Measurements from ENCODE around the gene CRABP1. TPM values are rescaled to one million over a fixed set of nuclear protein-coding genes. Genes with fewer than 3 reads are reported as not detected.

CRABP1 gene
- total RNA-seq (2021) (374 to 444 TPM (median 377 TPM) in 3 replicates), Bru-seq, nascent RNA (percentile 91 among the genes with signal in this experiment)
- long read RNA-seq, experiment 1, transcript CRABP1-201 (4 exons, 772 nt), result major isoform, 278 of 294 reads
- long read RNA-seq, experiment 1, partial matches to known transcripts, result 11 of 294 reads
- long read RNA-seq, experiment 1, other reads (novel, unspliced or antisense), result 5 of 294 reads
- long read RNA-seq, experiment 2, transcript CRABP1-201 (4 exons, 772 nt), result major isoform, 458 of 489 reads
- long read RNA-seq, experiment 2, transcript CRABP1-203 (1 exons, 401 nt), result minor isoform, 9 of 489 reads
- long read RNA-seq, experiment 2, partial matches to known transcripts, result 8 of 489 reads
- long read RNA-seq, experiment 2, other reads (novel, unspliced or antisense), result 14 of 489 reads
- long read RNA-seq, experiment 3, transcript CRABP1-201 (4 exons, 772 nt), result major isoform, 50 of 64 reads
- long read RNA-seq, experiment 3, partial matches to known transcripts, result 10 of 64 reads
- long read RNA-seq, experiment 3, other reads (novel, unspliced or antisense), result 4 of 64 reads

DNA sequence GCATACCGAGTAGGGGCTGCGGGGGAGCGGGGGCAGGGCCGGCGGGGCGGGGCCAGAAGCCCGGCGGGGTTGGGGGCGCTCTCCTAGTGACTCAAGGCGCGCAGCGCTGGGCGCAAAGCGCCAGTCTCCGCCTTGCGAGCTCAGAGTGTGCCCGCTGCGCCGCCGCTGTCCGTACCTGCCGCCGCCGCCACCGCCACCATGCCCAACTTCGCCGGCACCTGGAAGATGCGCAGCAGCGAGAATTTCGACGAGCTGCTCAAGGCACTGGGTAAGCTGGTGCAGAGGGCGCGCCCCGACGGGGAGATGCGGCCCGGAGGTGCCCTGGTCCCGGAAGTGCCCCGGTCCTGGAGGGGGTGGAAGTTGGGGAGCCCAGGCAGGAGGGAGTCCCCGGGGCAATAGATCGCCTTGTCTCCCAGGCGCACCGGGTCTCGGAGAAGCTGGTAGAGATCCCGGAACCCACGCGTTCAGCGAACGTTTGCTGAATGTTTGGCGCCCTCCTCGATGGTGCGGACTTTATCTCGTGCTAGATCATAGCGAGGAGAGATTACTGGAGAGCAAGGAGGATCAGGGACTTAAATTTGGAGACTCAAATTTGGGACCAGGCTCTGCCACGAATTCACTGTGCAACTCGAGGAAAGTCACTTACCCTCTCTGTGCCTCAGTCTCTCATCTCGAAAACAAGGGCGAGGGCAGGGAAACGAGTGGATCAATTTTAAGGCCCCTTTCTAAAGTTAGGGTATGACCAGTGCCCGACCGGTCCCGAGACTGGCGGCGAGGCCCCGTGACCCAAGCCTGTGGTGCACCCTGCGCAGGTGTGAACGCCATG, at the start of gene CRABP1:
TSS of gene CRABP1 (plus strand) at position 123 of the 826 bp plus-strand sequence. CDS start at position 199, 76 bp downstream.
- ATAC-seq (peak; percentile 75), DNase-seq (ENCODE audit: low spot score) (peak; percentile 76)
- Mint-ChIP-seq H3K27me3 (ENCODE audit: low read depth) (peaks cover 32% of the 10 kb centered on the region), H3K27ac (no peak within 1 kb of the TSS), H3K36me3 (peaks cover 29% of the 10 kb centered on the region), H3K9me3 (no peaks in the 10 kb centered on the region), H3K4me1 (peaks cover 28% of the 10 kb centered on the region), H3K4me3 (peak within 1 kb of the TSS; percentile 80)
- ChIA-PET POLR2A (interaction anchor here (0.6 to 0.9 kb wide), 2 partner anchors 8 to 13 kb away, joined by 4 to 6 read pairs; no protein-coding TSS in a partner anchor), CTCF (interaction anchor here (0.6 to 1.6 kb wide), 11 partner anchors 14 to 225 kb away, joined by 3 to 11 read pairs (median 4); no protein-coding TSS in a partner anchor)
- TF ChIP-seq NFE2L1 (CRISPR knock-in tag; IDR thresholded peaks at IDR 0.05), result no peak
- TF ChIP-seq, protein P1, sequence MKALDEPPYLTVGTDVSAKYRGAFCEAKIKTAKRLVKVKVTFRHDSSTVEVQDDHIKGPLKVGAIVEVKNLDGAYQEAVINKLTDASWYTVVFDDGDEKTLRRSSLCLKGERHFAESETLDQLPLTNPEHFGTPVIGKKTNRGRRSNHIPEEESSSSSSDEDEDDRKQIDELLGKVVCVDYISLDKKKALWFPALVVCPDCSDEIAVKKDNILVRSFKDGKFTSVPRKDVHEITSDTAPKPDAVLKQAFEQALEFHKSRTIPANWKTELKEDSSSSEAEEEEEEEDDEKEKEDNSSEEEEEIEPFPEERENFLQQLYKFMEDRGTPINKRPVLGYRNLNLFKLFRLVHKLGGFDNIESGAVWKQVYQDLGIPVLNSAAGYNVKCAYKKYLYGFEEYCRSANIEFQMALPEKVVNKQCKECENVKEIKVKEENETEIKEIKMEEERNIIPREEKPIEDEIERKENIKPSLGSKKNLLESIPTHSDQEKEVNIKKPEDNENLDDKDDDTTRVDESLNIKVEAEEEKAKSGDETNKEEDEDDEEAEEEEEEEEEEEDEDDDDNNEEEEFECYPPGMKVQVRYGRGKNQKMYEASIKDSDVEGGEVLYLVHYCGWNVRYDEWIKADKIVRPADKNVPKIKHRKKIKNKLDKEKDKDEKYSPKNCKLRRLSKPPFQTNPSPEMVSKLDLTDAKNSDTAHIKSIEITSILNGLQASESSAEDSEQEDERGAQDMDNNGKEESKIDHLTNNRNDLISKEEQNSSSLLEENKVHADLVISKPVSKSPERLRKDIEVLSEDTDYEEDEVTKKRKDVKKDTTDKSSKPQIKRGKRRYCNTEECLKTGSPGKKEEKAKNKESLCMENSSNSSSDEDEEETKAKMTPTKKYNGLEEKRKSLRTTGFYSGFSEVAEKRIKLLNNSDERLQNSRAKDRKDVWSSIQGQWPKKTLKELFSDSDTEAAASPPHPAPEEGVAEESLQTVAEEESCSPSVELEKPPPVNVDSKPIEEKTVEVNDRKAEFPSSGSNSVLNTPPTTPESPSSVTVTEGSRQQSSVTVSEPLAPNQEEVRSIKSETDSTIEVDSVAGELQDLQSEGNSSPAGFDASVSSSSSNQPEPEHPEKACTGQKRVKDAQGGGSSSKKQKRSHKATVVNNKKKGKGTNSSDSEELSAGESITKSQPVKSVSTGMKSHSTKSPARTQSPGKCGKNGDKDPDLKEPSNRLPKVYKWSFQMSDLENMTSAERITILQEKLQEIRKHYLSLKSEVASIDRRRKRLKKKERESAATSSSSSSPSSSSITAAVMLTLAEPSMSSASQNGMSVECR (CRISPR knock-in tag; IDR thresholded peaks at IDR 0.05; ENCODE audit: borderline replicate concordance), result peak; percentile 40; the same call in 1 of the 2 replicates
- no peak for TF ChIP-seq HMGA2 (CRISPR knock-in tag; IDR thresholded peaks at IDR 0.05)
- TF ChIP-seq, protein P2, sequence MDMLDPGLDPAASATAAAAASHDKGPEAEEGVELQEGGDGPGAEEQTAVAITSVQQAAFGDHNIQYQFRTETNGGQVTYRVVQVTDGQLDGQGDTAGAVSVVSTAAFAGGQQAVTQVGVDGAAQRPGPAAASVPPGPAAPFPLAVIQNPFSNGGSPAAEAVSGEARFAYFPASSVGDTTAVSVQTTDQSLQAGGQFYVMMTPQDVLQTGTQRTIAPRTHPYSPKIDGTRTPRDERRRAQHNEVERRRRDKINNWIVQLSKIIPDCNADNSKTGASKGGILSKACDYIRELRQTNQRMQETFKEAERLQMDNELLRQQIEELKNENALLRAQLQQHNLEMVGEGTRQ (CRISPR knock-in tag; IDR thresholded peaks at IDR 0.05), result no peak; the same call in 1 of the 2 replicates
- TF ChIP-seq, protein P3, sequence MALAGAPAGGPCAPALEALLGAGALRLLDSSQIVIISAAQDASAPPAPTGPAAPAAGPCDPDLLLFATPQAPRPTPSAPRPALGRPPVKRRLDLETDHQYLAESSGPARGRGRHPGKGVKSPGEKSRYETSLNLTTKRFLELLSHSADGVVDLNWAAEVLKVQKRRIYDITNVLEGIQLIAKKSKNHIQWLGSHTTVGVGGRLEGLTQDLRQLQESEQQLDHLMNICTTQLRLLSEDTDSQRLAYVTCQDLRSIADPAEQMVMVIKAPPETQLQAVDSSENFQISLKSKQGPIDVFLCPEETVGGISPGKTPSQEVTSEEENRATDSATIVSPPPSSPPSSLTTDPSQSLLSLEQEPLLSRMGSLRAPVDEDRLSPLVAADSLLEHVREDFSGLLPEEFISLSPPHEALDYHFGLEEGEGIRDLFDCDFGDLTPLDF (CRISPR knock-in tag; IDR thresholded peaks at IDR 0.05), result no peak
- TF ChIP-seq ZNF232 (CRISPR knock-in tag; IDR thresholded peaks at IDR 0.05), result peak; percentile 44; the same call in 1 of the 2 replicates
- no peak for TF ChIP-seq OVOL2 (CRISPR knock-in tag; IDR thresholded peaks at IDR 0.05; ENCODE audit: borderline replicate concordance)
- TF ChIP-seq FOXK1 (CRISPR knock-in tag; IDR thresholded peaks at IDR 0.05), result peak; percentile 54; the same call in 1 of the 2 replicates
- no peak for TF ChIP-seq ATF1 (CRISPR knock-in tag; IDR thresholded peaks at IDR 0.05)
- no peak for TF ChIP-seq GRHL2 (CRISPR knock-in tag; IDR thresholded peaks at IDR 0.05; ENCODE audit: insufficient replicate concordance, severe bottlenecking)
- TF ChIP-seq TEAD4 (CRISPR knock-in tag; IDR thresholded peaks at IDR 0.05), result peak; percentile 22; the same call in 1 of the 2 replicates
- no peak for TF ChIP-seq NR2C2 (CRISPR knock-in tag; IDR thresholded peaks at IDR 0.05)
- peak; percentile 16; the same call in 1 of the 2 replicates for TF ChIP-seq ZNF317 (CRISPR knock-in tag; IDR thresholded peaks at IDR 0.05; ENCODE audit: borderline replicate concordance, low read depth)
- TF ChIP-seq, protein P4, sequence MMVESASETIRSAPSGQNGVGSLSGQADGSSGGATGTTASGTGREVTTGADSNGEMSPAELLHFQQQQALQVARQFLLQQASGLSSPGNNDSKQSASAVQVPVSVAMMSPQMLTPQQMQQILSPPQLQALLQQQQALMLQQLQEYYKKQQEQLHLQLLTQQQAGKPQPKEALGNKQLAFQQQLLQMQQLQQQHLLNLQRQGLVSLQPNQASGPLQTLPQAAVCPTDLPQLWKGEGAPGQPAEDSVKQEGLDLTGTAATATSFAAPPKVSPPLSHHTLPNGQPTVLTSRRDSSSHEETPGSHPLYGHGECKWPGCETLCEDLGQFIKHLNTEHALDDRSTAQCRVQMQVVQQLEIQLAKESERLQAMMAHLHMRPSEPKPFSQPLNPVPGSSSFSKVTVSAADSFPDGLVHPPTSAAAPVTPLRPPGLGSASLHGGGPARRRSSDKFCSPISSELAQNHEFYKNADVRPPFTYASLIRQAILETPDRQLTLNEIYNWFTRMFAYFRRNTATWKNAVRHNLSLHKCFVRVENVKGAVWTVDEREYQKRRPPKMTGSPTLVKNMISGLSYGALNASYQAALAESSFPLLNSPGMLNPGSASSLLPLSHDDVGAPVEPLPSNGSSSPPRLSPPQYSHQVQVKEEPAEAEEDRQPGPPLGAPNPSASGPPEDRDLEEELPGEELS (CRISPR knock-in tag; IDR thresholded peaks at IDR 0.05), result 0 out of 2 replicates have a peak, but pooled peaks have one; percentile 66
- TF ChIP-seq TCF7 (CRISPR knock-in tag; IDR thresholded peaks at IDR 0.05; ENCODE audit: low read depth), result no peak
- TF ChIP-seq, protein P5, sequence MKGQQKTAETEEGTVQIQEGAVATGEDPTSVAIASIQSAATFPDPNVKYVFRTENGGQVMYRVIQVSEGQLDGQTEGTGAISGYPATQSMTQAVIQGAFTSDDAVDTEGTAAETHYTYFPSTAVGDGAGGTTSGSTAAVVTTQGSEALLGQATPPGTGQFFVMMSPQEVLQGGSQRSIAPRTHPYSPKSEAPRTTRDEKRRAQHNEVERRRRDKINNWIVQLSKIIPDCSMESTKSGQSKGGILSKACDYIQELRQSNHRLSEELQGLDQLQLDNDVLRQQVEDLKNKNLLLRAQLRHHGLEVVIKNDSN (CRISPR knock-in tag; IDR thresholded peaks at IDR 0.05), result 0 out of 2 replicates have a peak, but pooled peaks have one; percentile 31
- TF ChIP-seq ZNF423 (CRISPR knock-in tag; IDR thresholded peaks at IDR 0.05), result no peak
- peak; percentile 73; the same call in 1 of the 2 replicates for TF ChIP-seq ZBTB21 (CRISPR knock-in tag; IDR thresholded peaks at IDR 0.05; ENCODE audit: borderline replicate concordance)
- TF ChIP-seq NR1H2 (CRISPR knock-in tag; IDR thresholded peaks at IDR 0.05), result no peak
- TF ChIP-seq ESRRA (CRISPR knock-in tag; IDR thresholded peaks at IDR 0.05; ENCODE audit: borderline replicate concordance), result no peak
- peak; percentile 37; the same call in 1 of the 2 replicates for TF ChIP-seq MYBL2 (CRISPR knock-in tag; IDR thresholded peaks at IDR 0.05)
- no peak for TF ChIP-seq PRRX2 (CRISPR knock-in tag; IDR thresholded peaks at IDR 0.05)
- TF ChIP-seq CBFB (CRISPR knock-in tag; IDR thresholded peaks at IDR 0.05; ENCODE audit: low read depth), result no peak
- no peak for TF ChIP-seq SMAD4 (CRISPR knock-in tag; IDR thresholded peaks at IDR 0.05)
- no peak for TF ChIP-seq JUN (CRISPR knock-in tag; IDR thresholded peaks at IDR 0.05)
